Measurements from ENCODE around the gene MDH1B.

DNA sequence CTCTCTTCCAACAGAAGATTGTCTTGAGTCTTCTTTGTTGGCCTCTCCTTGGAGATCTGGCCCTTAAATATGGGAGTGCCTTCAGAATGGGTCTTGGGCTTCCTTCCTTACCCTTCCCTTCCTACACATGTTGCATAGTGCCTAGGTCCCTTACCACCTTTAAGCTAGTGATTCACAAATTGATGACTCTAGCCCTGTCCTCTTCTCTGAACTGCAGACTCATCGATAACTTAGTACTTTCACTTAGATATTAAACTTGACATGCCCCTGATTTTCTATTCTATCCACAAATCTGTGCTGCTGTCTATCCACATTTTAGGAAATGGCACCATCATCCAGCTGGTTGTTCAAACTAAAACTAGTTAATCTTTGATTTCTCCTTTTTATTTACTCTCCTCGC is 37.8 kb downstream of the MDH1B start:
- TF ChIP-seq, protein P1, sequence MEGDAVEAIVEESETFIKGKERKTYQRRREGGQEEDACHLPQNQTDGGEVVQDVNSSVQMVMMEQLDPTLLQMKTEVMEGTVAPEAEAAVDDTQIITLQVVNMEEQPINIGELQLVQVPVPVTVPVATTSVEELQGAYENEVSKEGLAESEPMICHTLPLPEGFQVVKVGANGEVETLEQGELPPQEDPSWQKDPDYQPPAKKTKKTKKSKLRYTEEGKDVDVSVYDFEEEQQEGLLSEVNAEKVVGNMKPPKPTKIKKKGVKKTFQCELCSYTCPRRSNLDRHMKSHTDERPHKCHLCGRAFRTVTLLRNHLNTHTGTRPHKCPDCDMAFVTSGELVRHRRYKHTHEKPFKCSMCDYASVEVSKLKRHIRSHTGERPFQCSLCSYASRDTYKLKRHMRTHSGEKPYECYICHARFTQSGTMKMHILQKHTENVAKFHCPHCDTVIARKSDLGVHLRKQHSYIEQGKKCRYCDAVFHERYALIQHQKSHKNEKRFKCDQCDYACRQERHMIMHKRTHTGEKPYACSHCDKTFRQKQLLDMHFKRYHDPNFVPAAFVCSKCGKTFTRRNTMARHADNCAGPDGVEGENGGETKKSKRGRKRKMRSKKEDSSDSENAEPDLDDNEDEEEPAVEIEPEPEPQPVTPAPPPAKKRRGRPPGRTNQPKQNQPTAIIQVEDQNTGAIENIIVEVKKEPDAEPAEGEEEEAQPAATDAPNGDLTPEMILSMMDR (conservative IDR thresholded peaks at IDR 0.05 in 1 of 2, IDR thresholded peaks at IDR 0.05 in 1 of 2; ENCODE audit: extremely low read depth in 1 of 2, insufficient read depth in 1 of 2, low read depth in 1 of 2, low read length in 2 of 2), result no peak
- no peak for TF ChIP-seq EZH2 (IDR thresholded peaks at IDR 0.05; ENCODE audit: borderline replicate concordance, low read length)
